ENCODE data around the gene CASP8AP2.

GRCh38 chr6:89790403-89790802 is 39.3 kb upstream of the CASP8AP2 start:
- TF ChIP-seq CTCF (IDR thresholded peaks at IDR 0.05; ENCODE audit: insufficient read depth, low read depth, low read length), result no peak
- TF ChIP-seq EZH2 (IDR thresholded peaks at IDR 0.05; ENCODE audit: insufficient read depth, low read length), result no peak
